Keratinocyte (primary cell): Measurements from ENCODE around the gene TUT7. TPM values are rescaled to one million over a fixed set of nuclear protein-coding genes. Genes with fewer than 3 reads are reported as not detected.

ENCODE experiments used
- DNase-seq: peaks from one replicate; pipeline ENCODE4 v3.0.0-alpha.2; 2011; ENCODE audit warnings: low read depth, missing footprints, low spot score
- FAIRE-seq: peaks from 2 replicates; lab custom pipeline; 2011; peaks lifted over from hg19 to GRCh38; lab: Jason Lieb, UNC
- H2AFZ ChIP-seq: 2 replicates; pipeline ENCODE4 v1.6.0; 2012; ENCODE audit warnings: low read length, control low read depth, inconsistent platforms; ENCODE audit not compliant: control insufficient read depth
- H3K27ac ChIP-seq: 2 replicates; pipeline ENCODE4 v1.5.1; 2011; ENCODE audit warnings: low read length; ENCODE audit not compliant: control insufficient read depth, insufficient read depth
- H3K27me3 ChIP-seq: 3 replicates; pipeline ENCODE4 v1.6.0; 2011; ENCODE audit warnings: low read length; ENCODE audit not compliant: control insufficient read depth, insufficient read depth; ENCODE audit errors: extremely low read depth
- H3K36me3 ChIP-seq, 2 experiments: 2 replicates in 1 of 2; 3 replicates in 1 of 2; pipeline ENCODE4 v1.5.1; 2011; ENCODE audit warnings: low read length in 2 of 2, mild to moderate bottlenecking in 1 of 2; ENCODE audit not compliant: control insufficient read depth in 2 of 2, insufficient read depth in 2 of 2; ENCODE audit errors: extremely low read depth in 1 of 2
- H3K4me1 ChIP-seq: 3 replicates; pipeline ENCODE4 v1.5.1; 2011; ENCODE audit warnings: low read length; ENCODE audit not compliant: control insufficient read depth, insufficient read depth; ENCODE audit errors: extremely low read depth
- H3K4me2 ChIP-seq: 3 replicates; pipeline ENCODE4 v1.6.0; 2011; ENCODE audit warnings: low read depth, low read length; ENCODE audit not compliant: control insufficient read depth, insufficient read depth; ENCODE audit errors: extremely low read depth
- H3K4me3 ChIP-seq, 3 experiments: fragments of 200-600 bp in 1 of 3; sonication (generic) in 1 of 3; 2 replicates in 2 of 3; 3 replicates in 1 of 3; pipeline ENCODE4 v1.5.1; 2011 to 2016; ENCODE audit warnings: low read length in 3 of 3, mild to moderate bottlenecking in 3 of 3, control low read depth in 2 of 3, inconsistent platforms in 1 of 3, low read depth in 1 of 3, mixed read lengths in 1 of 3, mixed run types in 1 of 3, moderate library complexity in 1 of 3; ENCODE audit not compliant: control insufficient read depth in 2 of 3, insufficient read depth in 2 of 3; ENCODE audit errors: extremely low read depth in 1 of 3
- H3K79me2 ChIP-seq: 2 replicates; pipeline ENCODE4 v1.6.0; 2012; ENCODE audit warnings: low read length; ENCODE audit not compliant: control insufficient read depth, insufficient read depth
- H3K9ac ChIP-seq: 3 replicates; pipeline ENCODE4 v1.6.0; 2011; ENCODE audit warnings: low read length; ENCODE audit not compliant: control insufficient read depth, insufficient read depth; ENCODE audit errors: extremely low read depth
- H3K9me1 ChIP-seq: 3 replicates; pipeline ENCODE4 v1.6.0; 2011; ENCODE audit warnings: low read length; ENCODE audit not compliant: control insufficient read depth, insufficient read depth; ENCODE audit errors: extremely low read depth
- H3K9me3 ChIP-seq: 2 replicates; pipeline ENCODE4 v1.5.1; 2012; ENCODE audit warnings: low read depth, low read length; ENCODE audit not compliant: control insufficient read depth
- H4K20me1 ChIP-seq: 3 replicates; pipeline ENCODE4 v1.6.0; 2011; ENCODE audit warnings: low read length; ENCODE audit not compliant: control insufficient read depth, insufficient read depth; ENCODE audit errors: extremely low read depth
- CTCF ChIP-seq, 3 experiments: IDR thresholded peaks in 1 of 3; conservative IDR thresholded peaks in 1 of 3; optimal IDR thresholded peaks in 1 of 3; 2 replicates in 2 of 3; 3 replicates in 1 of 3; pipeline versions ENCODE3 to v1.5.1; 2011; ENCODE audit warnings: low read length in 3 of 3, mild to moderate bottlenecking in 3 of 3, moderate library complexity in 2 of 3, control low read depth in 1 of 3, inconsistent platforms in 1 of 3; ENCODE audit not compliant: insufficient read depth in 2 of 3; ENCODE audit errors: extremely low read depth in 1 of 3
- EZH2 ChIP-seq: IDR thresholded peaks from one replicate; pipeline ENCODE4 v1.6.1; 2012; ENCODE audit warnings: inconsistent platforms, mild to moderate bottlenecking, low read length, moderate library complexity
- dilution Hi-C: fragments of 300-500 bp; cut with MboI; formaldehyde crosslinking; loops from one replicate; pipeline ENCODE4 v1.7.0; 2020; ENCODE audit warnings: low sequenced_read_pairs; ENCODE audit not compliant: extremely low pct_ligation_motif_present
- polyA plus RNA-seq, 5 experiments: library from polyadenylated mRNA; depleted of rRNA in 3 of 5; stranded (reverse) in 3 of 5; stranded (forward) in 1 of 5; unstranded in 1 of 5; fragments of >200 nt; gene quantifications; 1 replicate in 1 of 5; 2 replicates in 3 of 5; 3 replicates in 1 of 5; pipeline versions ENCODE4 v1.2.1 to v1.2.3, GENCODE V29; 2011 to 2012; ENCODE audit warnings: missing spikeins in 2 of 5, low read depth in 1 of 5, low replicate concordance in 1 of 5

TUT7 gene
- polyA plus RNA-seq, 1 donor (not counting 4 experiments of a cell fraction or from before 2014, with no cell fraction given), result 34.0 TPM

DNA sequence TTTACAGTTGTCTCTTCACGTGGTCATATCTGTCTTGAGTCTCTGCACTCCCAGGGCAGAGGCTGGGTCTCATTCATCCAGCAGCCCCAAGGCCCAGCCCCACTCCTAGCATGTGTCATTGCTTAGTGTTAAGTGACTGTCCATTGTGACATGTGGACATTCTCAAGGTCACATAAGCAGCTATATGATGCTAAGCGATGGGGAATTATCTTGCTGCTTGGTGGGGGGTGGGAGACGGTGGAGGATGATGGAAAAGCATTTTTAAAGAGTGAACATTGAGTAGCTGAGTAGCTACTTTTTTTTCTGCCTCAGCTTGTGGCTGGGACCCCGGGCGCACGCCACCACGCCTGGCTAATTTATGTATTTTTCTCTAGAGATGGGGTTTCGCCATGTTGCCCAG is 94.7 kb downstream of the TUT7 start, which contains the start of gene C9orf153:
Gene C9orf153 (minus strand): TSS at position 101 of the 400 bp plus-strand sequence. CDS start 30,054 bp downstream, outside the sequence.
- DNase-seq (no peak), FAIRE-seq (no peak)
- no peaks in the 10 kb centered on the region for H4K20me1 ChIP-seq
- no peaks in the 10 kb centered on the region for H3K9me1 ChIP-seq
- peaks cover 8 to 9% of the 10 kb centered on the region in 2 experiments for H3K36me3 ChIP-seq
- dilution Hi-C loops, result no loop called here
- no peak within 1 kb of the TSS for H2AFZ ChIP-seq
- H3K4me1 ChIP-seq, result no peaks in the 10 kb centered on the region
- no peak within 1 kb of the TSS for H3K4me3 ChIP-seq
- no peak within 1 kb of the TSS for H3K4me2 ChIP-seq
- TF ChIP-seq CTCF (optimal IDR thresholded peaks at IDR 0.05 in 1 of 3, IDR thresholded peaks at IDR 0.05 in 1 of 3, conservative IDR thresholded peaks at IDR 0.05 in 1 of 3; ENCODE audit: extremely low read depth in 1 of 3, insufficient read depth in 2 of 3, low read length in 3 of 3), result no peak
- no peak for TF ChIP-seq EZH2
- no peaks in the 10 kb centered on the region for H3K27me3 ChIP-seq
- H3K79me2 ChIP-seq, result no peaks in the 10 kb centered on the region
- no peaks in the 10 kb centered on the region for H3K9me3 ChIP-seq
- no peak within 1 kb of the TSS for H3K27ac ChIP-seq
- H3K9ac ChIP-seq, result no peak within 1 kb of the TSS

- TF ChIP-seq CTCF (optimal IDR thresholded peaks at IDR 0.05 in 1 of 3, IDR thresholded peaks at IDR 0.05 in 1 of 3, conservative IDR thresholded peaks at IDR 0.05 in 1 of 3; ENCODE audit: extremely low read depth in 1 of 3, insufficient read depth in 2 of 3, low read length in 3 of 3), result no peak
- TF ChIP-seq EZH2, result no peak
- no peaks in the 10 kb centered on the region for H3K79me2 ChIP-seq
- H3K9ac ChIP-seq, result no peak overlapping the region
- no peaks in the 10 kb centered on the region for H4K20me1 ChIP-seq
- H3K36me3 ChIP-seq, result peaks cover 0 to 3% of the 10 kb centered on the region in 2 experiments
- H3K4me2 ChIP-seq, result no peak overlapping the region
- FAIRE-seq (no peak), DNase-seq (no peak)
- H3K4me1 ChIP-seq, result no peaks in the 10 kb centered on the region
- H3K27me3 ChIP-seq, result no peaks in the 10 kb centered on the region
- no peaks in the 10 kb centered on the region for H3K9me1 ChIP-seq
- H3K9me3 ChIP-seq, result no peaks in the 10 kb centered on the region
- no peak overlapping the region for H3K4me3 ChIP-seq
- dilution Hi-C loops, result no loop called here
- H2AFZ ChIP-seq, result no peak overlapping the region
- no peak overlapping the region for H3K27ac ChIP-seq
Measured at GRCh38 chr9:86257391-86257790, 96.8 kb downstream of the TUT7 start.
